Esophagus muscularis mucosa (tissue), 4 donors: ENCODE data around the gene PHYHIPL. TPM values are rescaled to one million over a fixed set of nuclear protein-coding genes. Genes with fewer than 3 reads are reported as not detected.

ENCODE experiments used
- DNase-seq: peaks from one replicate; pipeline ENCODE4 v3.0.0-alpha.2; 2017; ENCODE audit errors: extremely low spot score
- H3K27ac ChIP-seq, 4 donors: fragments of 200-600 bp; sonication (generic); replicated peaks in 1 of 4; 1 replicate in 3 of 4; 2 replicates in 1 of 4; pipeline ENCODE4 v1.5.1; 2016 to 2019; ENCODE audit warnings: mild to moderate bottlenecking in 1 of 4
- H3K27me3 ChIP-seq, 4 donors: fragments of 200-600 bp; sonication (generic); one replicate each; pipeline versions ENCODE4 v1.5.1 to v1.6.0; 2016 to 2019
- H3K36me3 ChIP-seq, 4 donors: fragments of 200-600 bp; sonication (generic); one replicate each; pipeline ENCODE4 v1.5.1; 2016 to 2019
- H3K4me1 ChIP-seq, 4 donors: fragments of 200-600 bp; sonication (generic); one replicate each; pipeline ENCODE4 v1.5.1; 2016 to 2019
- H3K4me3 ChIP-seq, 4 donors: fragments of 200-600 bp; sonication (generic); 1 replicate in 2 of 4; 2 replicates in 2 of 4; pipeline ENCODE4 v1.5.1; 2016 to 2019; ENCODE audit warnings: mild to moderate bottlenecking in 4 of 4, moderate library complexity in 1 of 4
- H3K9me3 ChIP-seq, 4 donors: fragments of 200-600 bp; sonication (generic); 1 replicate in 3 of 4; 2 replicates in 1 of 4; pipeline ENCODE4 v1.5.1; 2016 to 2019
- EP300 ChIP-seq: sonication (generic); formaldehyde crosslinking; IDR thresholded peaks from one replicate; pipeline ENCODE4 v1.6.1; 2017; ENCODE audit warnings: antibody characterized with exemption
- POLR2A ChIP-seq: fragments of 450-650 bp; IDR thresholded peaks from one replicate; pipeline ENCODE4 v1.6.1; 2017; ENCODE audit warnings: antibody characterized with exemption, moderate library complexity, mild to moderate bottlenecking, low read depth
- POLR2AphosphoS5 ChIP-seq, 2 donors: sonication (generic); formaldehyde crosslinking; IDR thresholded peaks; one replicate each; pipeline ENCODE4 v1.6.1; 2017; ENCODE audit warnings: antibody characterized with exemption in 2 of 2
- WGBS: methylation state at CpG from one replicate; pipeline ENCODE4 v1.1.5; 2018; 5-methylcytosine and 5-hydroxymethylcytosine counted together
- intact Hi-C: fragments of 100-400 bp; cut with DNase I; formaldehyde crosslinking; loops from one replicate; pipeline ENCODE4 v1.15.1; 2023
- total RNA-seq, 4 donors: library from RNA; depleted of rRNA; stranded (reverse); fragments of >200 nt; gene quantifications; one replicate each; pipeline versions ENCODE4 v1.1.0 to v1.2.1, GENCODE V29; 2016
- TF ChIP-seq, protein P1 (sequence below), 3 experiments: fragments of 200-600 bp in 2 of 3; fragments of 450-650 bp in 1 of 3; sonication (generic) in 2 of 3; IDR thresholded peaks; one replicate each; pipeline ENCODE4 v1.5.1; 2017 to 2019; ENCODE audit warnings: antibody characterized with exemption in 3 of 3, mild to moderate bottlenecking in 2 of 3, moderate library complexity in 1 of 3

Gene PHYHIPL
- total RNA-seq, 4 donors from 2014 or later = 0.34 to 1.7 (median 0.76) TPM

DNA sequence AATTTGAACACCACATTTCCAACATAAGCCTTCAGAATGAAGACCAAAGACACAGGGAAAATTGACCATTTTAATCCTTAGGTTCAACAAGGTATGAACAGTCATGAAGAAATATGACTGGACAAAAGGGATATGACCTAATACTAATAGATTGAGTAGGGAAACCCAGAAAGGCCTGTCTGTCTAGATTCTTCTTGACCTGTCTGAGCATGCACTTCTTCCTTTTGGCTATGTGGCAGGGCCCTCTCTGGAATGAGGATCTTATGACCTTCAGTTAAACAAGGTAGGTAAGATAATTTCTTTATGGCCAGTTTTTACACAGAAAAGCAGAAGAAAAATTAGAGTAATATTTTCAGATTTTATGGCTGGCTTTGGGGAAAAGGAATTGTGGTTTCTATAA, 3.0 kb upstream of the PHYHIPL start:
- intact Hi-C loops = no loop called here
- Histone ChIP-seq H3K36me3 (no peaks in the 10 kb centered on the region), H3K27me3 (peaks cover 0 to 32% (median 16%) of the 10 kb centered on the region in 4 donors), H3K9me3 (peaks cover 0 to 7% (median 0%) of the 10 kb centered on the region in 4 donors), H3K4me1 (peaks cover 12 to 21% (median 19%) of the 10 kb centered on the region in 4 donors), H3K27ac (no peak overlapping the region), H3K4me3 (no peak overlapping the region)
- DNase-seq = no peak
- TF ChIP-seq, protein P1, sequence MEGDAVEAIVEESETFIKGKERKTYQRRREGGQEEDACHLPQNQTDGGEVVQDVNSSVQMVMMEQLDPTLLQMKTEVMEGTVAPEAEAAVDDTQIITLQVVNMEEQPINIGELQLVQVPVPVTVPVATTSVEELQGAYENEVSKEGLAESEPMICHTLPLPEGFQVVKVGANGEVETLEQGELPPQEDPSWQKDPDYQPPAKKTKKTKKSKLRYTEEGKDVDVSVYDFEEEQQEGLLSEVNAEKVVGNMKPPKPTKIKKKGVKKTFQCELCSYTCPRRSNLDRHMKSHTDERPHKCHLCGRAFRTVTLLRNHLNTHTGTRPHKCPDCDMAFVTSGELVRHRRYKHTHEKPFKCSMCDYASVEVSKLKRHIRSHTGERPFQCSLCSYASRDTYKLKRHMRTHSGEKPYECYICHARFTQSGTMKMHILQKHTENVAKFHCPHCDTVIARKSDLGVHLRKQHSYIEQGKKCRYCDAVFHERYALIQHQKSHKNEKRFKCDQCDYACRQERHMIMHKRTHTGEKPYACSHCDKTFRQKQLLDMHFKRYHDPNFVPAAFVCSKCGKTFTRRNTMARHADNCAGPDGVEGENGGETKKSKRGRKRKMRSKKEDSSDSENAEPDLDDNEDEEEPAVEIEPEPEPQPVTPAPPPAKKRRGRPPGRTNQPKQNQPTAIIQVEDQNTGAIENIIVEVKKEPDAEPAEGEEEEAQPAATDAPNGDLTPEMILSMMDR (IDR thresholded peaks at IDR 0.05) = no peak
- no peak for TF ChIP-seq EP300
- no peak for TF ChIP-seq POLR2AphosphoS5 (IDR thresholded peaks at IDR 0.05)
- TF ChIP-seq POLR2A = no peak

DNA sequence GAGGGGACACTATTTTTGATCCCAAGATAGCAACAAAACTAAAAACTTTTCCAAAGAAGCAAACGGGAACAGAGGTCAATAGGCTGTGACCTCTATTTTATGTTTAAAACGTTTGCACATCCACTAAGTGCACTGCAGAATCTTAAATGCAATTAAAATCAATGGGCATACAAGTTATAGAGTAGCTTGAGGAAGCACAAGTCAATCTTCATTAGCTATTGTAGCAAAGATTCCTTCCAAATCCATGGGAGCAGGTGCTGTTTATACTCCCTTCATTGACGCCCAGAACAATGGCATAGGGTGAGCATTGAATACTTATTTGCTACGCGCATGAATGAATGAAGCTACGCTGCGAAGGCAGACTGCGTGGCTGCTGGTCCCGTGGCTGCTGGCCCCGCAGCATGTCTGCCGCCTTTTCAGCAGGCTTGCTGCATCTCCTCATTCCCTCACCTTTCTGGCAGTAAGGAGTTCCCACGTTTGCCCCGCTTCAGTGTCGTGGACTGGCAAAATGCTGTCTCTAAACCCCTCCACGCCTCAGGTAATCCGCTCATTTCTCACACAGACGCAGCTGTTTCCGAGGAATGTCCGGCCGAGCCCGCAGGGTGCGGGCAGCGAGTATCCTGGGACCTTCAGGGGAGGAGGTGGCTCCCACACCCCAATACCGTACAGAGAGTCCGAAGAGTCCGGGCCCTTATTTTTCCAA, 754 bp upstream of the PHYHIPL start:
- DNase-seq = no peak
- peak overlapping the region; percentile 47 to 58 (median 52) for H3K4me3 ChIP-seq

DNA sequence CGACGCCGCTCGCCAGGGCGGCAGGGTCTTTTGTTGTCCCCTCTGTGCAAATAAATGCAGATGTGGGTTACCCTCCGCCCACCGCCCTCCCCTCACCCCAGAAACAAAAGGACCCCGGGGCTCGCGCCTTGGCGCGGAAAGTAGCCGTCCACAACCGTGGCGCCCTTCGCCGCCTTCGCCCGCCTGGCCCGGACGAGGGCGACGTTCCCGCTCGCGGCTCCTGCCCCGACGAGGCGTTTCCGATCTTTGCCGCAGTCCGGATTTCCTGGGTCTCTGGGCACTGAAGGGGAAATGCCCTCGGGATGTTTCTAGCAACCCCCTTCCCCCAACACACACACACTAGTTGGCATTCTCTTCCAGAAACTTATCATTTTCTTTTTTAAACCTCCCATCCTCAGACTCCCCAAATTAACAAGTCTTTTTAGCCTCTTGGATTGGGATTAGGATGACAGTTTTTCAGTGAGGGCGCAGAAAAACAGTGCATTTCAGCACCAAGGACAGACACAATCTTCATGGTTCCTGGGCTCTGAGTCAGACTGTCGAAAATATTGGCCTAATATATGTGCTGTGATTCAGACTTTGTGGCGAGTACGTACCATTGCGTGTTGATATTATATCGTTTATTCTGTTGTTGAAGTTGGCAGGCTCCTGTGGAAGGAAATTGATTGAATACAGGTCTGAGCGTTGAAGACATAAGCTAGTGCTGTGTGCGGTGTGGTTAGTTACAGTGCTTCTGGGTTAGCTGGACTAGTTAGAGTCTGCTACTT, 771 bp downstream of the PHYHIPL start:
- H3K9me3 ChIP-seq = no peaks in the 10 kb centered on the region
- WGBS = 5% methylated on average over 37 of the region's 41 CpGs
- H3K27me3 ChIP-seq = peaks cover 0 to 63% (median 19%) of the 10 kb centered on the region in 4 donors
- H3K4me1 ChIP-seq = peaks cover 12 to 21% (median 19%) of the 10 kb centered on the region in 4 donors
- H3K27ac ChIP-seq = no peak overlapping the region
- peak overlapping the region; percentile 47 to 58 (median 52) for H3K4me3 ChIP-seq
- intact Hi-C loops = no loop called here
- DNase-seq = no peak
- no peak for TF ChIP-seq EP300
- no peak for TF ChIP-seq POLR2A
- no peaks in the 10 kb centered on the region for H3K36me3 ChIP-seq

More for the DNA sequence above, 754 bp upstream of the PHYHIPL start:
- no peaks in the 10 kb centered on the region for H3K9me3 ChIP-seq
- no peak for TF ChIP-seq POLR2A
- TF ChIP-seq POLR2AphosphoS5 (IDR thresholded peaks at IDR 0.05) = no peak
- TF ChIP-seq, protein P1 (IDR thresholded peaks at IDR 0.05) = no peak
- no peak for TF ChIP-seq EP300
- 12% methylated on average over 24 of the region's 26 CpGs for WGBS
- no peaks in the 10 kb centered on the region for H3K36me3 ChIP-seq
- H3K27me3 ChIP-seq = peaks cover 0 to 55% (median 16%) of the 10 kb centered on the region in 4 donors
- H3K27ac ChIP-seq = no peak overlapping the region
- peaks cover 12 to 21% (median 19%) of the 10 kb centered on the region in 4 donors for H3K4me1 ChIP-seq
- intact Hi-C loops = no loop called here

DNA sequence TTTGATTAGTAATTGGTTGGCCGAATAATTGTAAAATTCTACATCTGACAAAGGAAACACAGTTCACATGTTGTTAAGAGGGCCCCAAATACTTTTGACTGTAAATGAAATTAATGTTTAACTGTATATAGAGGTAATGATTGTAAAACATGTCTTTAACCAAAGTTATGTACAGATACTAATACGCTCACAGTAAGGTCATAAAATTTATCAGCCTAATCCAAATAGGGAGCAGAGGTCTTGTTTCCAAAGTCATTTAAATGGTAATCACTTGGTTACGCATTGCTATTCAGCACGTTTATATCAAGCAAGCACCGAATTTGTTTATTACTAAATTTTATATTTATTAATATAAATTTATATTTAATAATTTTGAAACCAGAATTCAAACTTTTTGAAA, 1.4 kb downstream of the PHYHIPL start:
- DNase-seq = no peak
- H3K9me3 ChIP-seq = no peaks in the 10 kb centered on the region
- WGBS = 79% methylated on average over 5 of the region's 5 CpGs
- intact Hi-C loops = no loop called here
- peaks cover 0 to 65% (median 19%) of the 10 kb centered on the region in 4 donors for H3K27me3 ChIP-seq
- no peaks in the 10 kb centered on the region for H3K36me3 ChIP-seq
- H3K4me1 ChIP-seq = peaks cover 12 to 21% (median 19%) of the 10 kb centered on the region in 4 donors
- H3K27ac ChIP-seq = no peak overlapping the region
- peak overlapping the region in 1 of 4 donors; percentile 54 for H3K4me3 ChIP-seq
- TF ChIP-seq POLR2A = no peak
- TF ChIP-seq, protein P1 (IDR thresholded peaks at IDR 0.05) = no peak
- no peak for TF ChIP-seq EP300
- TF ChIP-seq POLR2AphosphoS5 (IDR thresholded peaks at IDR 0.05) = no peak

DNA sequence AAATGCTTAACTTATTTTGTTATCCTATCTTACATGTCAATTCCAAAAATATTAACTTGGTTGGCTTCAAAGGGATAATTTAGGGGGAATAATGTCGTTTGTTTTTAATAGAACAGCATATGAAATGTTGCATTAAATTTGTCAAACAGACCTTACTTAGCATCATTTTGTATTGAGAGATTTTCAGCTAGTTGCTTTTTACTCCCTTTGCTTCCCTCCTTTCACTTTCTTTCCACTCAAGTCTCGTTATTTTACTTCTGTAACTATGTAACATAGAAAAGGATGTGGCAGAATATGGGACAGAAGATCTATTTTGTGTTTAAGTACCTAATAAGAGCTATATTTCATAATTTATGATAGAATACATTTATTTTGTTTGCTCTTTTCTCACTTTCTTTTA, 2.6 kb downstream of the PHYHIPL start:
- Histone ChIP-seq H3K27ac (no peak overlapping the region), H3K27me3 (peaks cover 0 to 65% (median 19%) of the 10 kb centered on the region in 4 donors), H3K9me3 (no peaks in the 10 kb centered on the region), H3K4me1 (peaks cover 12 to 21% (median 19%) of the 10 kb centered on the region in 4 donors), H3K4me3 (no peak overlapping the region), H3K36me3 (no peaks in the 10 kb centered on the region)
- TF ChIP-seq POLR2AphosphoS5 (IDR thresholded peaks at IDR 0.05) (no peak), POLR2A (no peak), EP300 (no peak)
- TF ChIP-seq, protein P1 (IDR thresholded peaks at IDR 0.05) = no peak
- DNase-seq = no peak
- intact Hi-C loops = no loop called here
- 72% methylated on average over 2 of the region's 2 CpGs for WGBS
